Hepatocyte (in vitro differentiated cells): ENCODE measurements around the gene ADGRA1. TPM values are rescaled to one million over a fixed set of nuclear protein-coding genes. Genes with fewer than 3 reads are reported as not detected.

ENCODE experiments used
- DNase-seq: peaks from one replicate; pipeline ENCODE4 v3.0.0-alpha.2; 2016; ENCODE audit warnings: low spot score
- H2AFZ ChIP-seq: fragments of 200-600 bp; sonication (generic); 2 replicates; pipeline ENCODE4 v1.6.0; 2016; ENCODE audit warnings: antibody characterized with exemption, mild to moderate bottlenecking
- H3K27ac ChIP-seq: fragments of 200-600 bp; sonication (generic); 2 replicates; pipeline ENCODE4 v1.5.1; 2016; ENCODE audit warnings: mild to moderate bottlenecking
- H3K27me3 ChIP-seq: fragments of 200-600 bp; sonication (generic); 2 replicates; pipeline ENCODE4 v1.6.1; 2016
- H3K36me3 ChIP-seq: fragments of 200-600 bp; sonication (generic); replicated peaks from 2 replicates; pipeline ENCODE4 v1.5.1; 2016; ENCODE audit warnings: low read depth; ENCODE audit not compliant: insufficient read depth
- H3K4me1 ChIP-seq: fragments of 200-600 bp; sonication (generic); 2 replicates; pipeline ENCODE4 v1.5.1; 2016; ENCODE audit warnings: mild to moderate bottlenecking, moderate library complexity; ENCODE audit not compliant: insufficient read depth
- H3K4me2 ChIP-seq: fragments of 200-600 bp; sonication (generic); 2 replicates; pipeline ENCODE4 v1.6.0; 2016
- H3K4me3 ChIP-seq: fragments of 200-600 bp; sonication (generic); 2 replicates; pipeline ENCODE4 v1.5.1; 2016; ENCODE audit warnings: mild to moderate bottlenecking
- H3K79me2 ChIP-seq: fragments of 200-600 bp; sonication (generic); 2 replicates; pipeline ENCODE4 v1.6.0; 2017; ENCODE audit warnings: mild to moderate bottlenecking
- H3K9me2 ChIP-seq: fragments of 200-600 bp; sonication (generic); replicated peaks from 2 replicates; pipeline ENCODE4 v1.6.0; 2017; ENCODE audit warnings: mild to moderate bottlenecking; ENCODE audit not compliant: insufficient read depth
- H3K9me3 ChIP-seq: fragments of 200-600 bp; sonication (generic); 2 replicates; pipeline ENCODE4 v1.5.1; 2016; ENCODE audit warnings: low read depth, mild to moderate bottlenecking
- H4K20me1 ChIP-seq: fragments of 200-600 bp; sonication (generic); 2 replicates; pipeline ENCODE4 v1.6.0; 2016; ENCODE audit warnings: mild to moderate bottlenecking; ENCODE audit not compliant: insufficient read depth, poor library complexity, severe bottlenecking
- CTCF ChIP-seq: fragments of 200-600 bp; sonication (generic); IDR thresholded peaks from 2 replicates; pipeline ENCODE4 v1.5.1; 2016; ENCODE audit warnings: antibody characterized with exemption, mild to moderate bottlenecking; ENCODE audit not compliant: poor library complexity
- EZH2 ChIP-seq: fragments of 200-600 bp; sonication (generic); IDR thresholded peaks from 2 replicates; pipeline ENCODE4 v1.6.1; 2016; ENCODE audit warnings: antibody characterized with exemption, mild to moderate bottlenecking, borderline replicate concordance
- EZH2phosphoT487 ChIP-seq: fragments of 200-600 bp; sonication (generic); IDR thresholded peaks from one replicate; pipeline ENCODE4 v1.6.1; 2018; ENCODE audit warnings: antibody characterized with exemption, mild to moderate bottlenecking, low read depth, moderate library complexity; ENCODE audit not compliant: unreplicated experiment, severe bottlenecking
- WGBS: methylation state at CpG from one replicate; pipeline ENCODE4 v1.1.6; 2016; ENCODE audit warnings: low lambda C conversion rate; ENCODE audit errors: missing lambda C conversion rate; 5-methylcytosine and 5-hydroxymethylcytosine counted together
- polyA plus RNA-seq: library from polyadenylated mRNA; unstranded; fragments of >200 nt; fragmentation: Nextera tagmentation; extraction: Ambion mirVana; gene quantifications from 2 replicates; pipeline ENCODE4 v1.2.1, GENCODE V29; 2016
- total RNA-seq: library from RNA; depleted of rRNA; stranded (reverse); fragments of >200 nt; gene quantifications from 2 replicates; pipeline ENCODE4 v1.2.3, GENCODE V29; 2014

Gene ADGRA1
- total and polyA plus RNA-seq, 2 experiments from 2014 or later, result 0.47 TPM; not detected in 1

GRCh38 chr10:133162178-133162909 is 74.6 kb downstream of the ADGRA1 start:
- 95% methylated on average over 22 of the region's 22 CpGs for WGBS
- Histone ChIP-seq H2AFZ (no peak overlapping the region), H3K4me1 (peaks cover 22% of the 10 kb centered on the region), H3K27ac (no peak overlapping the region), H3K9me3 (no peaks in the 10 kb centered on the region), H3K9me2 (no peaks in the 10 kb centered on the region), H3K4me2 (peak overlapping the region; percentile 100), H3K79me2 (no peaks in the 10 kb centered on the region), H3K36me3 (no peaks in the 10 kb centered on the region), H3K27me3 (no peaks in the 10 kb centered on the region), H4K20me1 (peaks cover 3% of the 10 kb centered on the region), H3K4me3 (no peak overlapping the region)
- TF ChIP-seq CTCF, result no peak
- TF ChIP-seq EZH2phosphoT487, result no peak
- TF ChIP-seq EZH2, result no peak
- DNase-seq, result no peak

GRCh38 chr10:133162910-133163856 is 75.5 kb downstream of the ADGRA1 start:
- Histone ChIP-seq H3K4me3 (no peak overlapping the region), H3K9me2 (no peaks in the 10 kb centered on the region), H3K79me2 (no peaks in the 10 kb centered on the region), H3K27me3 (no peaks in the 10 kb centered on the region), H4K20me1 (peaks cover 3% of the 10 kb centered on the region), H3K4me1 (peaks cover 19% of the 10 kb centered on the region), H2AFZ (no peak overlapping the region), H3K4me2 (no peak overlapping the region), H3K27ac (no peak overlapping the region), H3K9me3 (no peaks in the 10 kb centered on the region), H3K36me3 (no peaks in the 10 kb centered on the region)
- WGBS, result 91% methylated on average over 21 of the region's 21 CpGs
- no peak for DNase-seq
- TF ChIP-seq EZH2, result no peak
- TF ChIP-seq CTCF, result no peak
- no peak for TF ChIP-seq EZH2phosphoT487

- H3K79me2 ChIP-seq, result no peaks in the 10 kb centered on the region
- H4K20me1 ChIP-seq, result peaks cover 3% of the 10 kb centered on the region
- no peak for TF ChIP-seq EZH2
- TF ChIP-seq CTCF, result no peak
- TF ChIP-seq EZH2phosphoT487, result no peak
- no peaks in the 10 kb centered on the region for H3K27me3 ChIP-seq
- no peak overlapping the region for H3K4me3 ChIP-seq
- no peak overlapping the region for H3K27ac ChIP-seq
- H3K36me3 ChIP-seq, result no peaks in the 10 kb centered on the region
- peaks cover 16% of the 10 kb centered on the region for H3K4me1 ChIP-seq
- H3K4me2 ChIP-seq, result no peak overlapping the region
- 82% methylated on average over 30 of the region's 31 CpGs for WGBS
- no peaks in the 10 kb centered on the region for H3K9me2 ChIP-seq
- no peak overlapping the region for H2AFZ ChIP-seq
- no peak for DNase-seq
- no peaks in the 10 kb centered on the region for H3K9me3 ChIP-seq
Measured at GRCh38 chr10:133163889-133164815, 76.4 kb downstream of the ADGRA1 start.
